GM12874 (cell line): ENCODE measurements around the gene EIF6.

Experiments used
- CTCF ChIP-seq: IDR thresholded peaks from 2 replicates; pipeline ENCODE4 v1.5.1; 2011; ENCODE audit warnings: low read depth, mild to moderate bottlenecking, control low read depth, low read length, moderate library complexity; ENCODE audit not compliant: insufficient read depth

Gene EIF6

GRCh38 chr20:35327074-35327976, 42.8 kb upstream of the EIF6 start:
- no peak for TF ChIP-seq CTCF

GRCh38 chr20:35326740-35327073, 42.1 kb upstream of the EIF6 start:
- TF ChIP-seq CTCF, result no peak

- no peak for TF ChIP-seq CTCF
Measured at GRCh38 chr20:35326021-35326739, 41.6 kb upstream of the EIF6 start.

GRCh38 chr20:35325401-35325800, 40.8 kb upstream of the EIF6 start:
- TF ChIP-seq CTCF, result no peak

GRCh38 chr20:35320396-35321126, 36.0 kb upstream of the EIF6 start:
- no peak for TF ChIP-seq CTCF

- no peak for TF ChIP-seq CTCF
Measured at GRCh38 chr20:35319871-35320197, 35.3 kb upstream of the EIF6 start.

GRCh38 chr20:35319192-35319870, 34.8 kb upstream of the EIF6 start:
- no peak for TF ChIP-seq CTCF
